GM18867 (cell line): ENCODE results near the gene AKNA.

Source experiments
- ATAC-seq: cut with Tn5 transposase; IDR thresholded peaks from one replicate; pipeline ENCODE4 v1.9.1; 2021; ENCODE audit warnings: mild to moderate bottlenecking, moderate library complexity; ENCODE audit not compliant: unreplicated experiment

The AKNA gene

DNA sequence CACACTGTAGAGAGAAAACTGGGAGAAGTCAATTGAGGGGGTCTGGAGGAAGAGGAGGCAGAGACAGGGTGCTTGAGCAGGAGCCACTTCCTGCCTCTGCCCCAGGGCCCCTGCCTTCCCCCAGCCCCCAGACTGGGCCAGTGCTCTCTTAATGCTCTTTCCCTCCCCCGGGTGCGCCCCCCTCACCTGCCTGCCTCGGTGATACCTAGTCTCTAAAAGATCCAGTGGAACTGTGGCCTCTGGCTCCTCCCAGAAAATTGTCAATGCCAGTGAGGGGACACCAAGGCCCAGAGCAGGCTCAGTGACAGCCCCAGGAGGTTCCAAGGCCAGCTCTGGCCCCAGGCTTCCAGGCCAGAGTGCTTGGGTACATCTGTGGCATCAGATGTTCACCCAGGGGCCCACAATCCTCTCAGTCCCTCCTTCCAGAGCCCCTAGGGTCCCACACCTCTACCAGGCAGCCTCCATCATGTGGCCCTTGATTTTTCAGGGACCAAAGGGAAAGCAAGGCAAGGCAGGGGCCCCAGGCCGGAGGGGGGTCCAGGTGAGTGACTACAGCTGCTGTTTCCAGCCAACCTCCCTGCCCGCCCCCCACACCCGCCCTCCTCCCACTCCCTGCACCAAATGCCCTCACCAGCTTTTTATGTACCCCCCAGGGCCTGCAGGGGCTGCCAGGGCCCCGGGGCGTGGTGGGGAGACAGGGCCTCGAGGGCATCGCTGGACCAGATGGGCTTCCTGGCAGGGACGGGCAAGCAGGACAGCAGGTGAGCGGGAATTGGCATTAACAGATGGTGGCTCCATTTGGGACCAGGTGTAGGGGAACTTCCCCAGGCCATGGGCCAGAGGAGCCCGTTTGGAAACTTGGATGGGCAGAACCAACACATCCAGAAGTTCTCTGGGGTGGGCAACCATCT is 98.0 kb downstream of the AKNA start:
- ATAC-seq: no peak

GRCh38 chr9:114289106-114289505 is 98.7 kb downstream of the AKNA start:
- no peak for ATAC-seq

DNA sequence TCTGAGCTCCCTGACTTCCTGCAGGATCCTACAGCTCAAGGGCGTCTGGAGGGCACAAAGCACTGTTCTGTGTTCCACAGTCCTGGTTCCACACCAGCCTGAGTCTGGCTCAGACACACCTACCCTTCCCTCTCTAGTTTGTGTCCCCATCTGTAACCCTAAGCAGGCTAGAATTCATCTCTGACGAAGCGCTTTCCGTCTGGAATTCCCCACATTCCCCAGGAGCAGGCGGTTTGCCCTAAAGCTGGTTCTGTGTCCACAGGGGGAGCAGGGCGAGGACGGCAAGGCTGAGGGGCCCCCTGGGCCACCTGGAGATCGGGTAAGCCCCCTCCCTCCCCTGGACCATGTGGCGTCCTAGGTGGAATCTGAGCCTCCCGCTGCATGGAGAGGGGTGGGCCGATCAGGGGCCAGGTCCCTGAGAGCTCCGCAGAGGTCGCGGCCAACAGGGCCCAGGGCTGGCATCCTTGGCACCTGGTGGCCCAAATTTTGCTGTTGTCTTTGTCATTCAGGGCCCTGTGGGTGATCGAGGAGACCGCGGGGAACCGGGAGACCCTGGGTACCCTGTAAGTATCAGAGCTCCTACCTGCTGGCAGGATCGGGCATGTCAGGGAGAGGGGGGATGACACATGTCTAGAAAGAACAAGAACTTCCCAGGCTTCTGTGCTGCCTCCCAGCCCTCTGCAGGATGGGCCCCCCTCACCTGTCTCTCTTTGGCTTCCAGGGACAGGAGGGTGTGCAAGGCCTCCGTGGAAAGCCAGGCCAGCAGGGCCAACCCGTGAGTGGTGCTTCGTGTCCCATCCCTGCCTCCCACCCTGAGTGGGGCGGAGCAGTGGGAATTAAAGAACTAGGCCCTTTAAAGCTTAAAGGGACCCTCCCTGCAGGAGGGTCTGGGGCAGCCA is 99.3 kb downstream of the AKNA start:
- ATAC-seq: no peak

DNA sequence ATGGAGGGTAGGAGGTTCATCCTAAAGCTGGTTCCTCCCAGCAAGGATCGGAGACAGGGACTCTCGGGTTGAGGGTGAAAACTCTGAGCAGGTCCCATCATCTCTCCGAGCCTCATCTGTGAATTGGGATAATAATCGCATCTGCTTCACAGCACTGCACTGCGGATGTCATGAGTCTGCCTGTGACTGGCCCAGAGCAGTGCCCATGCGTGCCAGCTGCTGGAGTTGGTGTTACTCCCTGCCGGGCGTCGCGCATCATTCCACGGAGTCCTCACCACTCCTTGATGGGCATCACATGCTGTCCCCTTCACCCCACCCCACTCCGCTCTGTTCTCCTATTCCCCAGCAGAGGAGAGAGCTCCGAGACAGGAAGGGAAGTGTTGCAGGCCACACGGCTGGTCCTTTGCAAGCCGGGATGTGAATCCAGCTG is 100.0 kb downstream of the AKNA start:
- no peak for ATAC-seq

- ATAC-seq: no peak
Measured at GRCh38 chr9:114287001-114287762, 100.6 kb downstream of the AKNA start.

GRCh38 chr9:114286146-114286679 is 101.6 kb downstream of the AKNA start:
- no peak for ATAC-seq

GRCh38 chr9:114285166-114285867 is 102.5 kb downstream of the AKNA start:
- no peak for ATAC-seq

GRCh38 chr9:114284316-114285060 is 103.3 kb downstream of the AKNA start:
- ATAC-seq: no peak
